SU-DHL-6 (cell line): Measurements from ENCODE around the gene GPX5.
"Not testable (repeated sequence)": the region's sequence is repeated elsewhere in the genome, so short reads cannot be mapped to it uniquely, and the experiment has no call there.

Experiments used
- H2AFZ ChIP-seq: fragments of 200-600 bp; sonication (generic); 2 replicates; pipeline ENCODE4 v1.6.1; 2014; ENCODE audit warnings: low read depth, mild to moderate bottlenecking, moderate library complexity, mixed read lengths, antibody characterized with exemption, low read length; ENCODE audit not compliant: severe bottlenecking
- H3F3A ChIP-seq: fragments of 200-600 bp; shearing (Covaris generic); 2 replicates; pipeline ENCODE4 v1.6.0; 2016; ENCODE audit warnings: antibody characterized with exemption, mild to moderate bottlenecking; ENCODE audit not compliant: insufficient read depth
- H3K27ac ChIP-seq: fragments of 200-600 bp; sonication (generic); 2 replicates; pipeline ENCODE4 v1.5.1; 2016; ENCODE audit warnings: low read depth, mild to moderate bottlenecking, low read length, moderate library complexity, mixed read lengths
- H3K27me3 ChIP-seq: fragments of 200-600 bp; sonication (generic), shearing (Covaris generic); 2 replicates; pipeline ENCODE4 v1.6.0; 2014; ENCODE audit warnings: mild to moderate bottlenecking, low read length
- H3K36me3 ChIP-seq: fragments of 200-600 bp; sonication (generic); 2 replicates; pipeline ENCODE4 v1.6.1; 2014; ENCODE audit warnings: mild to moderate bottlenecking, low read length, mixed read lengths
- H3K4me2 ChIP-seq: fragments of 300-600, 200-600 bp; shearing (Covaris generic), sonication (generic); 2 replicates; pipeline ENCODE4 v1.6.0; 2014; ENCODE audit warnings: low read length, low read depth, mild to moderate bottlenecking; ENCODE audit not compliant: poor library complexity, severe bottlenecking
- H3K4me3 ChIP-seq: fragments of 200-600 bp; sonication (generic); 2 replicates; pipeline ENCODE4 v1.5.1; 2014; ENCODE audit warnings: antibody characterized with exemption, low read length, mild to moderate bottlenecking, mixed read lengths; ENCODE audit not compliant: insufficient read depth, poor library complexity, severe bottlenecking
- H3K79me2 ChIP-seq: fragments of 200-600 bp; sonication (generic); 2 replicates; pipeline ENCODE4 v1.6.1; 2014; ENCODE audit warnings: mild to moderate bottlenecking, low read length, moderate library complexity; ENCODE audit not compliant: insufficient read depth
- H3K9ac ChIP-seq: fragments of 200-600 bp; sonication (generic); 2 replicates; pipeline ENCODE4 v1.7.0; 2014; ENCODE audit warnings: mild to moderate bottlenecking, low read length
- H3K9me2 ChIP-seq: fragments of 200-600 bp; sonication (generic); replicated peaks from 2 replicates; pipeline ENCODE4 v1.6.1; 2014; ENCODE audit warnings: low read length; ENCODE audit not compliant: insufficient read depth
- H3K9me3 ChIP-seq: fragments of 200-600 bp; sonication (generic); 2 replicates; pipeline ENCODE4 v1.6.1; 2014; ENCODE audit warnings: low read length, mixed read lengths; ENCODE audit not compliant: insufficient read depth
- H4K20me1 ChIP-seq: fragments of 200-600 bp; sonication (generic); 2 replicates; pipeline ENCODE4 v1.6.1; 2014; ENCODE audit warnings: low read depth, mild to moderate bottlenecking, antibody characterized with exemption, low read length, moderate library complexity, mixed read lengths
- CTCF ChIP-seq: fragments of 200-600 bp; sonication (generic); IDR thresholded peaks from one replicate; pipeline ENCODE4 v1.5.1; 2017; ENCODE audit warnings: antibody characterized with exemption, mild to moderate bottlenecking, low read length, moderate library complexity; ENCODE audit not compliant: insufficient read depth, poor library complexity, severe bottlenecking
- EZH2phosphoT487 ChIP-seq: fragments of 200-600 bp; sonication (generic), shearing (Covaris generic); conservative IDR thresholded peaks from 2 replicates; pipeline ENCODE4 v1.6.1; 2018; ENCODE audit warnings: mild to moderate bottlenecking, antibody characterized with exemption, low read length, moderate library complexity, mixed read lengths

Gene GPX5

GRCh38 chr6:28505733-28506132, 19.9 kb upstream of the GPX5 start:
- H3K9me3 ChIP-seq: no peaks in the 10 kb centered on the region
- no peak overlapping the region for H3K27ac ChIP-seq
- H3K9me2 ChIP-seq: no peaks in the 10 kb centered on the region
- H4K20me1 ChIP-seq: no peaks in the 10 kb centered on the region
- H3K4me3 ChIP-seq: no peak overlapping the region
- no peak overlapping the region for H3K4me2 ChIP-seq
- no peaks in the 10 kb centered on the region for H3K36me3 ChIP-seq
- H3K79me2 ChIP-seq: no peaks in the 10 kb centered on the region
- H3K9ac ChIP-seq: no peak overlapping the region
- TF ChIP-seq CTCF: no peak
- TF ChIP-seq EZH2phosphoT487: no peak
- H3F3A ChIP-seq: no peaks in the 10 kb centered on the region
- H2AFZ ChIP-seq: no peak overlapping the region
- H3K27me3 ChIP-seq: no peaks in the 10 kb centered on the region

GRCh38 chr6:28506807-28507475, 18.7 kb upstream of the GPX5 start:
- Histone ChIP-seq H3K36me3 (no peaks in the 10 kb centered on the region), H3F3A (no peaks in the 10 kb centered on the region), H2AFZ (no peak overlapping the region), H3K27me3 (no peaks in the 10 kb centered on the region), H3K4me3 (no peak overlapping the region), H3K27ac (no peak overlapping the region), H3K9me3 (no peaks in the 10 kb centered on the region), H4K20me1 (no peaks in the 10 kb centered on the region), H3K9ac (no peak overlapping the region), H3K79me2 (no peaks in the 10 kb centered on the region), H3K9me2 (no peaks in the 10 kb centered on the region), H3K4me2 (no peak overlapping the region)
- TF ChIP-seq EZH2phosphoT487 (no peak), CTCF (no peak)

GRCh38 chr6:28511628-28512300, 13.9 kb upstream of the GPX5 start:
- no peaks in the 10 kb centered on the region for H3F3A ChIP-seq
- H3K4me2 ChIP-seq: no peak overlapping the region
- TF ChIP-seq CTCF (no peak), EZH2phosphoT487 (no peak)
- H2AFZ ChIP-seq: no peak overlapping the region
- no peaks in the 10 kb centered on the region for H3K27me3 ChIP-seq
- H3K9ac ChIP-seq: no peak overlapping the region
- H3K4me3 ChIP-seq: no peak overlapping the region
- H3K36me3 ChIP-seq: no peaks in the 10 kb centered on the region
- H3K27ac ChIP-seq: no peak overlapping the region
- H4K20me1 ChIP-seq: no peaks in the 10 kb centered on the region
- no peaks in the 10 kb centered on the region for H3K9me3 ChIP-seq
- no peaks in the 10 kb centered on the region for H3K9me2 ChIP-seq
- no peaks in the 10 kb centered on the region for H3K79me2 ChIP-seq

GRCh38 chr6:28512387-28512786, 13.3 kb upstream of the GPX5 start:
- not testable (repeated sequence) for H3K9me3 ChIP-seq, H3F3A ChIP-seq, H3K9ac ChIP-seq, H3K4me3 ChIP-seq, H3K27ac ChIP-seq, H3K36me3 ChIP-seq, H3K9me2 ChIP-seq, H3K79me2 ChIP-seq, H3K27me3 ChIP-seq, H4K20me1 ChIP-seq, H2AFZ ChIP-seq, H3K4me2 ChIP-seq
